Gastrocnemius medialis (tissue), 4 donors: Measurements from ENCODE around the gene FAM13A. TPM values are rescaled to one million over a fixed set of nuclear protein-coding genes. Genes with fewer than 3 reads are reported as not detected.

Experiments used
- ATAC-seq, 2 donors: fragments of 150-250 bp; one replicate each; pipeline ENCODE4 v1.9.1; 2016
- DNase-seq, 2 donors: peaks; one replicate each; pipeline ENCODE4 v3.0.0-alpha.2; 2019
- H3K27ac ChIP-seq, 4 donors: fragments of 200-600 bp; sonication (generic); 1 replicate in 1 of 4; 2 replicates in 3 of 4; pipeline ENCODE4 v1.5.1; 2016 to 2018; ENCODE audit warnings: mild to moderate bottlenecking in 2 of 4, moderate library complexity in 1 of 4
- H3K27me3 ChIP-seq, 3 donors: fragments of 200-600 bp; sonication (generic) in 2 of 3; 1 replicate in 1 of 3; 2 replicates in 2 of 3; pipeline versions ENCODE4 v1.5.1 to v1.6.0; 2016 to 2019; ENCODE audit warnings: mild to moderate bottlenecking in 1 of 3, moderate library complexity in 1 of 3
- H3K36me3 ChIP-seq, 2 donors: fragments of 200-600 bp; sonication (generic) in 1 of 2; one replicate each; pipeline ENCODE4 v1.5.1; 2017 to 2018
- H3K4me1 ChIP-seq, 2 donors: fragments of 200-600 bp; sonication (generic) in 1 of 2; one replicate each; pipeline ENCODE4 v1.5.1; 2016 to 2017; ENCODE audit warnings: mild to moderate bottlenecking in 2 of 2
- H3K4me3 ChIP-seq, 4 donors: fragments of 200-600 bp; sonication (generic) in 3 of 4; 1 replicate in 1 of 4; 2 replicates in 3 of 4; pipeline ENCODE4 v1.5.1; 2016 to 2019; ENCODE audit warnings: mild to moderate bottlenecking in 2 of 4
- H3K9me3 ChIP-seq, 3 donors: fragments of 200-600 bp; sonication (generic) in 2 of 3; 1 replicate in 1 of 3; 2 replicates in 2 of 3; pipeline ENCODE4 v1.5.1; 2016 to 2019
- POLR2A ChIP-seq, 2 donors: fragments of 450-650 bp; IDR thresholded peaks; one replicate each; pipeline ENCODE4 v1.6.1; 2017; ENCODE audit warnings: antibody characterized with exemption in 2 of 2, mild to moderate bottlenecking in 2 of 2, moderate library complexity in 2 of 2
- in situ Hi-C, 4 donors: fragments of 200-750 bp; cut with MboI; loops; one replicate each; pipeline versions ENCODE4 v1.15.0 to v1.8.0; 2017; ENCODE audit warnings: low sequenced_read_pairs in 4 of 4
- intact Hi-C: fragments of 100-400 bp; cut with DNase I; formaldehyde crosslinking; loops from one replicate; pipeline ENCODE4 v1.15.1; 2023; ENCODE audit warnings: low total_unique reads
- total RNA-seq, 4 donors: library from RNA; depleted of rRNA; stranded (reverse); fragments of >200 nt; gene quantifications; one replicate each; pipeline versions ENCODE4 v1.1.0 to v1.2.3, GENCODE V29; 2016
- TF ChIP-seq, protein P1 (sequence below), 5 experiments: fragments of 450-650 bp in 3 of 5; fragments of 200-600 bp in 2 of 5; sonication (generic) in 2 of 5; IDR thresholded peaks in 4 of 5; conservative IDR thresholded peaks in 1 of 5; 1 replicate in 4 of 5; 2 replicates in 1 of 5; pipeline ENCODE4 v1.5.1; 2016 to 2019; ENCODE audit warnings: antibody characterized with exemption in 5 of 5, mild to moderate bottlenecking in 3 of 5, moderate library complexity in 3 of 5

FAM13A gene
- total RNA-seq, 4 donors from 2014 or later: 6.7 to 14.1 (median 11.4) TPM

DNA sequence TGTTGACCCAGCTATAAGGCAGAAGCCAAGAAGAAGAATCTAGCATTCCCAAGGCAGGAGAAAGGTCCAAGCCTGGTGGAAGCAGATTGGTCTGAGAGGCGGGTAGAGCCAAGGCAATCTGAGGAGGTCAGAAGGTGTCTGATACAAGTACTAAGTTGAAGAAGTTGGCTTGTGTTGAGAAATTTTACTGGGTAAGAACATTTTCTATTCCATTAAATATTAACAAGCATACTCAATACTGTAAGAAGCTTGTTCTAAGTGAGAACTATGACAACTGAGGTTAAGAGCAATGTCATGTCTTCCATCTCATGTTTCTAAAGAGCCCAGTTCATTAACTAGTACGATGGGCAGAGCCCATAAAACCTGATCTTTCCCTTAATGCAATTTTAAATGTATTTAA is 75.0 kb downstream of the FAM13A start:
- intact Hi-C loops (no loop called here), in situ Hi-C loops (no loop called here)
- Histone ChIP-seq H3K4me3 (no peak overlapping the region), H3K27ac (no peak overlapping the region), H3K9me3 (no peaks in the 10 kb centered on the region), H3K4me1 (no peaks in the 10 kb centered on the region), H3K36me3 (no peaks in the 10 kb centered on the region), H3K27me3 (no peaks in the 10 kb centered on the region)
- ATAC-seq (no peak), DNase-seq (no peak)
- no peak for TF ChIP-seq POLR2A (IDR thresholded peaks at IDR 0.05)

DNA sequence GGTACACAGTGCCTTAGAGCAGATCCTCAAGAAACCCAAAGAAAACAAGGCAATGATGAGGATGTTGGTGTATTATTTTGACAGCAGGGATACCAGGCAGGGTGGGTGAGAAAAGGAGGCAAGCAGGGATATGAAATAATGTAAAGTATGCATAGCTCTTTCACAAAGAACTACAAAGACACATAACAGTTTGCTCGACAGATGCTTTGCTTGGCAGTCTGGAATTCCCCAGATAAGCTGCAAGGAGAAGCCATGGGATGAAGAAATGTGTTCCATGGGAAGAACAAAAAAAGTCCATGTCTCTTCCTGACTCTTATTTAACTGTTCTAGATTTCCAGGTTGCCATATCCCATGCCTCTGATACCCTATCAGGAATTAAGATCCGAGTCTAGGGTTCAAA is 75.4 kb downstream of the FAM13A start:
- Histone ChIP-seq H3K9me3 (no peaks in the 10 kb centered on the region), H3K27me3 (no peaks in the 10 kb centered on the region), H3K4me1 (no peaks in the 10 kb centered on the region), H3K27ac (no peak overlapping the region), H3K4me3 (no peak overlapping the region), H3K36me3 (no peaks in the 10 kb centered on the region)
- intact Hi-C loops (no loop called here), in situ Hi-C loops (no loop called here)
- ATAC-seq (no peak), DNase-seq (no peak)
- TF ChIP-seq, protein P1, sequence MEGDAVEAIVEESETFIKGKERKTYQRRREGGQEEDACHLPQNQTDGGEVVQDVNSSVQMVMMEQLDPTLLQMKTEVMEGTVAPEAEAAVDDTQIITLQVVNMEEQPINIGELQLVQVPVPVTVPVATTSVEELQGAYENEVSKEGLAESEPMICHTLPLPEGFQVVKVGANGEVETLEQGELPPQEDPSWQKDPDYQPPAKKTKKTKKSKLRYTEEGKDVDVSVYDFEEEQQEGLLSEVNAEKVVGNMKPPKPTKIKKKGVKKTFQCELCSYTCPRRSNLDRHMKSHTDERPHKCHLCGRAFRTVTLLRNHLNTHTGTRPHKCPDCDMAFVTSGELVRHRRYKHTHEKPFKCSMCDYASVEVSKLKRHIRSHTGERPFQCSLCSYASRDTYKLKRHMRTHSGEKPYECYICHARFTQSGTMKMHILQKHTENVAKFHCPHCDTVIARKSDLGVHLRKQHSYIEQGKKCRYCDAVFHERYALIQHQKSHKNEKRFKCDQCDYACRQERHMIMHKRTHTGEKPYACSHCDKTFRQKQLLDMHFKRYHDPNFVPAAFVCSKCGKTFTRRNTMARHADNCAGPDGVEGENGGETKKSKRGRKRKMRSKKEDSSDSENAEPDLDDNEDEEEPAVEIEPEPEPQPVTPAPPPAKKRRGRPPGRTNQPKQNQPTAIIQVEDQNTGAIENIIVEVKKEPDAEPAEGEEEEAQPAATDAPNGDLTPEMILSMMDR (IDR thresholded peaks at IDR 0.05 in 4 of 5, conservative IDR thresholded peaks at IDR 0.05 in 1 of 5): no peak
- no peak for TF ChIP-seq POLR2A (IDR thresholded peaks at IDR 0.05)

DNA sequence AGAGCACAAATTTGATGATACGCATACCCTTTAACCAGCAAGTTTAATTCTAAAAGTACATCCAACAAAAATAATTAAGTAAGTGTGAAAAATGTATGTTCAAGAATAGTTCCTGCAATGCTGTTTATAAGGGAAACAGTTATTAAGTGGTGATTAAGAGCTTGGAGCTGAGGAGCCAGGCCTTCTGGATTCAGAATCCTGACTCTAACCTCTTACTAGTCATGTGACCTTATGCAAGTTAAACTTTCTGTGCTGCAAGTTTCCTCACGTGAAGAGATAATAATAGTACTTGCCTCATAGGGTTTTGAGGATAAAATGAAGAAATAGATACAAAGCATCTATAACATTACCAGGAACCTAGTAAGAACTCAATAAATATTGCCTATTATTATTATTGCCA is 77.7 kb downstream of the FAM13A start:
- intact Hi-C loops (no loop called here), in situ Hi-C loops (no loop called here)
- H3K27ac ChIP-seq: no peak overlapping the region
- no peaks in the 10 kb centered on the region for H3K9me3 ChIP-seq
- H3K36me3 ChIP-seq: no peaks in the 10 kb centered on the region
- no peaks in the 10 kb centered on the region for H3K27me3 ChIP-seq
- H3K4me3 ChIP-seq: no peak overlapping the region
- DNase-seq: no peak
- TF ChIP-seq, protein P1 (IDR thresholded peaks at IDR 0.05 in 4 of 5, conservative IDR thresholded peaks at IDR 0.05 in 1 of 5): no peak
- no peak for TF ChIP-seq POLR2A (IDR thresholded peaks at IDR 0.05)
- H3K4me1 ChIP-seq: no peaks in the 10 kb centered on the region
- no peak for ATAC-seq

DNA sequence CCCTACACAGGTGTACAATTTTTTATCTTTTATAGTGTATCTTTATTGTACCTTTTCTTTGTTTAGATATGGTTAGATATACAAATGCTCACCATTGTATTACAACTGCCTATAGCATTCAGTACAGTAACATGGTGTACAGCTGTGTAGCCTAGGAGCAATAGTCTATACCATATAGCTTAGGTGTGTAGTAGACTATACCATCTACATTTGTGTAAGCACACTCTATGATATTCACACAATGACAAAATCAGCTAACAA is 80.3 kb downstream of the FAM13A start:
- intact Hi-C loops (no loop called here), in situ Hi-C loops (no loop called here)
- no peak for ATAC-seq
- DNase-seq: no peak
- no peaks in the 10 kb centered on the region for H3K9me3 ChIP-seq
- no peaks in the 10 kb centered on the region for H3K4me1 ChIP-seq
- no peak for TF ChIP-seq POLR2A (IDR thresholded peaks at IDR 0.05)
- no peaks in the 10 kb centered on the region for H3K27me3 ChIP-seq
- H3K36me3 ChIP-seq: no peaks in the 10 kb centered on the region
- H3K4me3 ChIP-seq: no peak overlapping the region
- H3K27ac ChIP-seq: no peak overlapping the region

DNA sequence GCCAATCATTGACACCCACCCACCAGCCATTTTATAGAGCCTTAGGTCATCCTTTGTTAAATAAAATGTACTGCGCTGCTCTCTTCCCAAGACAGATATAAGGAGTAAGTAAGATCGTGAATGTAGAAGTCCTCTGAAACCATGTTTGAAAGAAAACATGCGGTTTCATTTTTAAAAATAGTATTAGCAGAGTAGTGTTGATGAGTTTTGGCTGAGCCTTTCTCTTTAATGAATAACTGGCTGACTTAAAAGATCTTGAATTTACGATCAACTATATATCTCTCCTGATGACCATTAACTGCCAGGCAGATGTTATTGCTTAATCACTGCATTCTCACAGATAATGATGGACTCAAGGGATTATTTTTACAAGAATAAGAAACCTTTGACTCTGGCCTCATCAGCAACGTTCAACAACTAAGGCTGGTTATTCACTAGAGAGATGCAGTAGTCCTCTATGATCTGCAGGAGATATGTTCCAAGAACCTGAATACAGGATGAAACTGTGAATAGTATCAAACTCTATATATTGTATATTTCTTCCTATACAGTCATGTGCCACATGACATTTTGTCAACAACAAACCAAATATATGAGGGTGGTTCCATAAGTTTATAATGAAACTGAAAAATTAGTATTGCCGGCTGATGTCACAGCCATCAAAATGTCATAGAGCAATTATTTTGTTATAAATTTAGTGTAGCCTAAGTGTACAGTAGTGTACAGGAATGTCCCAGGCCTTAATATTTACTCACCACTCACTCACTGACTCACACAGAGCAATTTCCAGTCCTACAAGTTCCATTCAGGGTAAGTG is 80.8 kb downstream of the FAM13A start:
- intact Hi-C loops: no loop called here
- no peak for ATAC-seq
- in situ Hi-C loops: no loop called here

DNA sequence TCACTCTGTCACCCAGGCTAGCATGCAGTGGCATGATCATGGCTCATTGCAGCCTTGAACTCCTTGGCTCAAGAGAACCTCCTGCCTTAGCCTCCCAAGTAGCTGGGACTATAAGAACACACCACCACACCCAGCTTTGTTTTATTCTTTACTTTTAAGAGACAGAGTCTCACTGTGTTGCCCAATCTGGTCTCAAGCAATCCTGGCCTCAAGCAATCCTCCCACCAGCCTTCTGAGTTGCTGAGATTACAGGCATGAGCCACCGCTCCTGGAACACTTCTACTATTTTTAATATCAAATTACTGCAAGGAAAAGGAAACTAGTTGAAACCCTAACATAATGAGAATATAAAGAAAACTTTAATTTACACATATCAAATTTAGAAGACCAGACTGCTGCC is 85.4 kb downstream of the FAM13A start:
- peaks cover 0 to 5% of the 10 kb centered on the region in 2 donors for H3K4me1 ChIP-seq
- DNase-seq (no peak), ATAC-seq (no peak)
- H3K36me3 ChIP-seq: no peaks in the 10 kb centered on the region
- intact Hi-C loops: no loop called here
- in situ Hi-C loops: no loop called here
- TF ChIP-seq POLR2A (IDR thresholded peaks at IDR 0.05): no peak
- TF ChIP-seq, protein P1 (IDR thresholded peaks at IDR 0.05 in 4 of 5, conservative IDR thresholded peaks at IDR 0.05 in 1 of 5): no peak
- no peak overlapping the region for H3K27ac ChIP-seq
- H3K27me3 ChIP-seq: no peaks in the 10 kb centered on the region
- no peak overlapping the region for H3K4me3 ChIP-seq
- H3K9me3 ChIP-seq: no peaks in the 10 kb centered on the region

More for the DNA sequence above, 80.8 kb downstream of the FAM13A start:
- Histone ChIP-seq H3K9me3 (no peaks in the 10 kb centered on the region), H3K4me3 (no peak overlapping the region), H3K36me3 (no peaks in the 10 kb centered on the region), H3K4me1 (no peaks in the 10 kb centered on the region), H3K27ac (no peak overlapping the region), H3K27me3 (no peaks in the 10 kb centered on the region)
- TF ChIP-seq POLR2A (IDR thresholded peaks at IDR 0.05): no peak
- DNase-seq: no peak
